ENCODE results near the gene AIFM1. TPM values are rescaled to one million over a fixed set of nuclear protein-coding genes. Genes with fewer than 3 reads are reported as not detected.

The AIFM1 gene
- polyA plus RNA-seq, 1 of the 3 experiments (the other 2 are of a cell fraction): 49.8 TPM

DNA sequence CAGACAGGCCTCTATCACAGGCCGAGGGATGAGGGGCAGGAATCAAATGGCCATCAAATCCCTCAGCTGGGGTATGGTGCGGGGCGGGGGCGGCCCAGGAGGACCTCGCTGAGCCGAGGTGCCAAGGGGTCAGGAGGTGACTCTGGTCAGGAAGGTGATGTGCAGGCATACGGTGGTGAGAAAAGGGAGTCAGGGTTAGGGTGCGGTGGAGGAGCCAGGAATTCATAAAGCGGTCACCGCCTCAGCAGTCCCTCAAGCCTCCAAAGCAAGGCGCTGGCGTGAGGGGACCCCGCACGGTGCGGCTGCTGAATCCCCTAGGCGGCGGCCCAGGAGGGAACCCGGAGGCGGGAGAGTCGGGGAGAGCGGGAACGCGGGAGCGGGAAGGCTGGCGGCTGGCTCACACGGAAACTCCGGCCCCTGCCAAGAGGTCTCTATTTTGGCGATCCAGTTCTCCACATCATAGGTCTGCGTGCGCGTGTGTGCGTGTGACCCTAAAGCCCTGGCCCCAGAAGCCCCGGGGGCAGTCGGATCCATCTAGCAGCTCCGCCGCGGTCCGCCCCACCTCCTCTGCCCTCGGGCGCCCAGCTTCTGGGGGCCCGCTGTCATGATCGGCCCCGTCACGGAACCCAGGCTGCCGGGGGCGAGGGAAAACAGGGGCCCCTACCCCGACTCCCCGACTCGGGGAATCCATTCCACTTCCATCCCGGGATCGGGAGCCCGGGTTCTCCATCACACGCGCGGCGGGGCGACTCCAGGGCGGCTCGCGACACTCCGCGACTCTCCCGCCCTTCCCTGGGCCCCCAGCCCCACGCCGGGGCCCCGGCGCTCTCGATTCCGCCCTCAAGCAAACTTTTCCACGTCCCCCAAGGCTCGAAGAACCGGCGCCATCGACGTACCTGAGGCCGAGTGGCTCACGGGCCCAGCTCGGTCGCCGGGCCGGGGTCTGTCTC lies 55.9 kb downstream of the AIFM1 start:
- ChIA-PET CTCF (interaction anchor here (0.8 to 1.3 kb wide), 4 partner anchors 11 to 30 kb away, joined by 3 to 4 read pairs (median 4); no protein-coding TSS in a partner anchor), POLR2A (no interaction called here)
- Histone ChIP-seq H3K27me3 (ENCODE audit: insufficient read depth) (peaks cover 30% of the 10 kb centered on the region; the same call in 1 of the 2 replicates), H3K36me3 (replicated peaks in 1 of 2; ENCODE audit: control insufficient read depth in 1 of 2, insufficient read depth in 2 of 2, low read length in 1 of 2) (no peaks in the 10 kb centered on the region), H3K4me3 (ENCODE audit: low read depth in 2 of 2, low read length in 1 of 2) (peak overlapping the region; percentile 57 to 62), H2AFZ (ENCODE audit: low read depth) (no peak overlapping the region), H3K4me1 (ENCODE audit: control insufficient read depth in 1 of 2, insufficient read depth in 2 of 2, low read depth in 1 of 2, low read length in 1 of 2) (peaks cover 0 to 13% of the 10 kb centered on the region in 2 experiments; a peak in 1 of 4 replicates), H3K27ac (ENCODE audit: low read depth in 2 of 2, low read length in 1 of 2) (peak overlapping the region in 1 of 2 experiments; percentile 69; a peak in 2 of 4 replicates), H3K9me3 (no peaks in the 10 kb centered on the region), H3K9me2 (no peaks in the 10 kb centered on the region), H3F3A (replicated peaks; ENCODE audit: insufficient read depth) (no peaks in the 10 kb centered on the region), H3K79me2 (ENCODE audit: insufficient read depth) (peaks cover 53% of the 10 kb centered on the region; the same call in 1 of the 2 replicates), H4K20me1 (ENCODE audit: insufficient read depth) (peaks cover 7% of the 10 kb centered on the region; the same call in 1 of the 2 replicates), H3K9ac (peak overlapping the region; percentile 88), H3K4me2 (peak overlapping the region; percentile 70)
- DNase-seq: peak; percentile 61
- TF ChIP-seq MEF2A (IDR thresholded peaks at IDR 0.05; ENCODE audit: borderline replicate concordance, low read depth) (no peak), RFX5 (IDR thresholded peaks at IDR 0.05; ENCODE audit: low read length) (no peak), YY1 (IDR thresholded peaks at IDR 0.05; ENCODE audit: low read depth) (no peak), TCF12 (IDR thresholded peaks at IDR 0.05) (no peak), JUND (IDR thresholded peaks at IDR 0.05) (no peak)
- TF ChIP-seq, protein P1, sequence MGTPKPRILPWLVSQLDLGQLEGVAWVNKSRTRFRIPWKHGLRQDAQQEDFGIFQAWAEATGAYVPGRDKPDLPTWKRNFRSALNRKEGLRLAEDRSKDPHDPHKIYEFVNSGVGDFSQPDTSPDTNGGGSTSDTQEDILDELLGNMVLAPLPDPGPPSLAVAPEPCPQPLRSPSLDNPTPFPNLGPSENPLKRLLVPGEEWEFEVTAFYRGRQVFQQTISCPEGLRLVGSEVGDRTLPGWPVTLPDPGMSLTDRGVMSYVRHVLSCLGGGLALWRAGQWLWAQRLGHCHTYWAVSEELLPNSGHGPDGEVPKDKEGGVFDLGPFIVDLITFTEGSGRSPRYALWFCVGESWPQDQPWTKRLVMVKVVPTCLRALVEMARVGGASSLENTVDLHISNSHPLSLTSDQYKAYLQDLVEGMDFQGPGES (IDR thresholded peaks at IDR 0.05; ENCODE audit: low read depth, low read length): no peak
- TF ChIP-seq, protein P2, sequence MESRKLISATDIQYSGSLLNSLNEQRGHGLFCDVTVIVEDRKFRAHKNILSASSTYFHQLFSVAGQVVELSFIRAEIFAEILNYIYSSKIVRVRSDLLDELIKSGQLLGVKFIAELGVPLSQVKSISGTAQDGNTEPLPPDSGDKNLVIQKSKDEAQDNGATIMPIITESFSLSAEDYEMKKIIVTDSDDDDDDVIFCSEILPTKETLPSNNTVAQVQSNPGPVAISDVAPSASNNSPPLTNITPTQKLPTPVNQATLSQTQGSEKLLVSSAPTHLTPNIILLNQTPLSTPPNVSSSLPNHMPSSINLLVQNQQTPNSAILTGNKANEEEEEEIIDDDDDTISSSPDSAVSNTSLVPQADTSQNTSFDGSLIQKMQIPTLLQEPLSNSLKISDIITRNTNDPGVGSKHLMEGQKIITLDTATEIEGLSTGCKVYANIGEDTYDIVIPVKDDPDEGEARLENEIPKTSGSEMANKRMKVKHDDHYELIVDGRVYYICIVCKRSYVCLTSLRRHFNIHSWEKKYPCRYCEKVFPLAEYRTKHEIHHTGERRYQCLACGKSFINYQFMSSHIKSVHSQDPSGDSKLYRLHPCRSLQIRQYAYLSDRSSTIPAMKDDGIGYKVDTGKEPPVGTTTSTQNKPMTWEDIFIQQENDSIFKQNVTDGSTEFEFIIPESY (IDR thresholded peaks at IDR 0.05; ENCODE audit: borderline replicate concordance, low read depth): no peak
- WGBS (ENCODE audit: low lambda C conversion rate): 65% methylated on average over 35 of the region's 81 CpGs

DNA sequence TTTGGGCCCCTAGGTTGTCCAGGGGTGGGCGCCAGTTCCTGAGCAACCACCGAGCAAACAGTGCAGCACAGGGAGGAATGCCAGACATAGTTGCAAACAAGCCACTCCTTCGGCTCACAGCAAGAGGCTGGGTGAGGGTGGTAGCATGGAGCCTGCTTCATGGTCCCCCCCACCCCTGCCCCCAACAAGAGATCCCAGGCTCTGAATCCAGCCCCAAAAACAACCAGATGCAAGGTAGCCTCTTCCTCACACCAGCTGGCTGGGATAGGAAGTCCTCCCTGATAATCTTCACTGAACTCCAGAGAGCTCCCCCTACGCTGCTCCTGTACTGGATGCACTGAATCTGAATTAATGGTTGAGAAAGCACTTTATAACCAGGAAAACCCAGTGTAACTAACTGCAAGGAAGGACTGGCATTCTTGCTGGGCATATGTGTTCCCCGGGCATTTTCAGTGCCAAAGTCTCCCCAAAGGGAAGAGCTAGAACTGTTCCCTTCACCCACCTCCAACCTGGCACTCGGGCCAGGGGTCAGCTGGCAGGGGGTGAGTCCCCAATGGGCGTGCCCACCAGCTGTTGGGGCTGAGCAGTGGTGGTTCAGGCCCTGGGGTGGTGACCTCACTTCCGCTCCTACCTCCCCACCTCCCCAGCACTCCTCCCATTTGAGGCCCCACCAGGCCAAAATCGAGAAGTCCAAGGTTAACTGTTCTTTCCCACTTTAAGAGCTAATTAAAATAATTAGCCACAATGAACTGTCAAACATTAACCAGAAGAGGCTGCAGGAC lies 56.8 kb downstream of the AIFM1 start:
- H3F3A ChIP-seq (replicated peaks; ENCODE audit: insufficient read depth): no peaks in the 10 kb centered on the region
- no peak overlapping the region for H2AFZ ChIP-seq (ENCODE audit: low read depth)
- WGBS (ENCODE audit: low lambda C conversion rate): 51% methylated on average over 4 of the region's 9 CpGs
- no peaks in the 10 kb centered on the region for H3K9me2 ChIP-seq
- no peaks in the 10 kb centered on the region for H3K9me3 ChIP-seq
- peaks cover 0 to 13% of the 10 kb centered on the region in 2 experiments; a peak in 1 of 4 replicates for H3K4me1 ChIP-seq (ENCODE audit: control insufficient read depth in 1 of 2, insufficient read depth in 2 of 2, low read depth in 1 of 2, low read length in 1 of 2)
- TF ChIP-seq RAD21 (IDR thresholded peaks at IDR 0.05; ENCODE audit: low read length) (peak; percentile 16; the same call in 1 of the 2 replicates), NFIC (IDR thresholded peaks at IDR 0.05; ENCODE audit: borderline replicate concordance) (no peak), RFX5 (IDR thresholded peaks at IDR 0.05; ENCODE audit: low read length) (no peak)
- TF ChIP-seq, protein P2 (IDR thresholded peaks at IDR 0.05; ENCODE audit: borderline replicate concordance, low read depth): no peak
- no peaks in the 10 kb centered on the region for H3K36me3 ChIP-seq (replicated peaks in 1 of 2; ENCODE audit: control insufficient read depth in 1 of 2, insufficient read depth in 2 of 2, low read length in 1 of 2)
- H3K4me3 ChIP-seq (ENCODE audit: low read depth in 2 of 2, low read length in 1 of 2): peak overlapping the region; percentile 57 to 62; a peak in 3 of 4 replicates
- H3K4me2 ChIP-seq: peak overlapping the region; percentile 70
- ChIA-PET CTCF (interaction anchor here (0.6 to 1.3 kb wide), 6 partner anchors 10 to 1023 kb away, joined by 3 to 4 read pairs (median 3); no protein-coding TSS in a partner anchor), POLR2A (no interaction called here)
- DNase-seq: peak; percentile 36
- peaks cover 60% of the 10 kb centered on the region; the same call in 1 of the 2 replicates for H3K79me2 ChIP-seq (ENCODE audit: insufficient read depth)
- H4K20me1 ChIP-seq (ENCODE audit: insufficient read depth): peaks cover 8% of the 10 kb centered on the region; the same call in 1 of the 2 replicates
- H3K27ac ChIP-seq (ENCODE audit: low read depth in 2 of 2, low read length in 1 of 2): no peak overlapping the region
- no peak overlapping the region for H3K9ac ChIP-seq
- H3K27me3 ChIP-seq (ENCODE audit: insufficient read depth): peaks cover 22% of the 10 kb centered on the region; the same call in 1 of the 2 replicates
